Effector memory CD8-positive, alpha-beta T cell (primary cell): ENCODE measurements around the gene GAPDH.
"Not testable (repeated sequence)": the region's sequence is repeated elsewhere in the genome, so short reads cannot be mapped to it uniquely, and the experiment has no call there.

ENCODE experiments used
- ATAC-seq: fragments of 150-1000 bp; cut with Tn5 transposase; replicated peaks from 2 replicates; pipeline ENCODE4 v1.10.0; 2021; ENCODE audit warnings: mild to moderate bottlenecking, moderate library complexity
- DNase-seq, 3 experiments: peaks; one replicate each; pipeline ENCODE4 v3.0.0; 2021
- H3K27ac Mint-ChIP-seq, 2 donors: one replicate each; pipeline ENCODE4 v1.8.0; 2022; ENCODE audit warnings: mild to moderate bottlenecking in 2 of 2, mixed read lengths in 2 of 2, moderate library complexity in 2 of 2
- H3K27me3 Mint-ChIP-seq, 2 donors: one replicate each; pipeline ENCODE4 v1.8.0; 2022; ENCODE audit warnings: mixed read lengths in 2 of 2
- H3K36me3 Mint-ChIP-seq: one replicate; pipeline ENCODE4 v1.8.0; 2022; ENCODE audit warnings: mild to moderate bottlenecking, moderate library complexity, mixed read lengths; ENCODE audit not compliant: insufficient read depth
- H3K4me1 Mint-ChIP-seq, 2 donors: one replicate each; pipeline ENCODE4 v1.8.0; 2022; ENCODE audit warnings: low read depth in 2 of 2, mixed read lengths in 2 of 2
- H3K4me3 Mint-ChIP-seq, 2 donors: one replicate each; pipeline ENCODE4 v1.8.0; 2022; ENCODE audit warnings: mild to moderate bottlenecking in 2 of 2, mixed read lengths in 2 of 2, moderate library complexity in 2 of 2
- H3K9me3 Mint-ChIP-seq, 2 donors: one replicate each; pipeline ENCODE4 v1.8.0; 2022; ENCODE audit warnings: mixed read lengths in 2 of 2

GAPDH gene

GRCh38 chr12:6533653-6533922 lies 729 bp upstream of the GAPDH start:
- ATAC-seq, result no peak
- no peak for DNase-seq
- Mint-ChIP-seq H3K27me3 (no peaks in the 10 kb centered on the region), H3K36me3 (peaks cover 85% of the 10 kb centered on the region), H3K4me1 (peaks cover 47 to 48% of the 10 kb centered on the region in 2 donors), H3K4me3 (peak overlapping the region; percentile 98 to 99), H3K9me3 (no peaks in the 10 kb centered on the region), H3K27ac (peak overlapping the region; percentile 100)

- Mint-ChIP-seq H3K4me3 (peak overlapping the region; percentile 98 to 99), H3K9me3 (no peaks in the 10 kb centered on the region), H3K4me1 (peaks cover 48 to 50% of the 10 kb centered on the region in 2 donors), H3K36me3 (peaks cover 85% of the 10 kb centered on the region), H3K27ac (peak overlapping the region; percentile 100), H3K27me3 (no peaks in the 10 kb centered on the region)
- ATAC-seq (peak; percentile 59), DNase-seq (no peak)
Observed at GRCh38 chr12:6534695-6534944, 303 bp downstream of the GAPDH start.

DNA sequence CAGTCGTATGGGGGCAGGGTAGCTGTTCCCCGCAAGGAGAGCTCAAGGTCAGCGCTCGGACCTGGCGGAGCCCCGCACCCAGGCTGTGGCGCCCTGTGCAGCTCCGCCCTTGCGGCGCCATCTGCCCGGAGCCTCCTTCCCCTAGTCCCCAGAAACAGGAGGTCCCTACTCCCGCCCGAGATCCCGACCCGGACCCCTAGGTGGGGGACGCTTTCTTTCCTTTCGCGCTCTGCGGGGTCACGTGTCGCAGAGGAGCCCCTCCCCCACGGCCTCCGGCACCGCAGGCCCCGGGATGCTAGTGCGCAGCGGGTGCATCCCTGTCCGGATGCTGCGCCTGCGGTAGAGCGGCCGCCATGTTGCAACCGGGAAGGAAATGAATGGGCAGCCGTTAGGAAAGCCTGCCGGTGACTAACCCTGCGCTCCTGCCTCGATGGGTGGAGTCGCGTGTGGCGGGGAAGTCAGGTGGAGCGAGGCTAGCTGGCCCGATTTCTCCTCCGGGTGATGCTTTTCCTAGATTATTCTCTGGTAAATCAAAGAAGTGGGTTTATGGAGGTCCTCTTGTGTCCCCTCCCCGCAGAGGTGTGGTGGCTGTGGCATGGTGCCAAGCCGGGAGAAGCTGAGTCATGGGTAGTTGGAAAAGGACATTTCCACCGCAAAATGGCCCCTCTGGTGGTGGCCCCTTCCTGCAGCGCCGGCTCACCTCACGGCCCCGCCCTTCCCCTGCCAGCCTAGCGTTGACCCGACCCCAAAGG lies 804 bp downstream of the GAPDH start:
- DNase-seq (peak; percentile 53 to 61 (median 56)), ATAC-seq (peak; percentile 15)
- Mint-ChIP-seq H3K4me1 (peaks cover 52 to 53% of the 10 kb centered on the region in 2 donors), H3K27ac (peak overlapping the region; percentile 100), H3K36me3 (peaks cover 84% of the 10 kb centered on the region), H3K27me3 (no peaks in the 10 kb centered on the region), H3K9me3 (no peaks in the 10 kb centered on the region), H3K4me3 (peak overlapping the region; percentile 98 to 99)

DNA sequence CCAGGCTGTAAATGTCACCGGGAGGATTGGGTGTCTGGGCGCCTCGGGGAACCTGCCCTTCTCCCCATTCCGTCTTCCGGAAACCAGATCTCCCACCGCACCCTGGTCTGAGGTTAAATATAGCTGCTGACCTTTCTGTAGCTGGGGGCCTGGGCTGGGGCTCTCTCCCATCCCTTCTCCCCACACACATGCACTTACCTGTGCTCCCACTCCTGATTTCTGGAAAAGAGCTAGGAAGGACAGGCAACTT lies 1.3 kb downstream of the GAPDH start:
- ATAC-seq, result no peak
- peaks cover 57 to 58% of the 10 kb centered on the region in 2 donors for H3K4me1 Mint-ChIP-seq
- H3K9me3 Mint-ChIP-seq, result no peaks in the 10 kb centered on the region
- H3K27me3 Mint-ChIP-seq, result no peaks in the 10 kb centered on the region
- peak overlapping the region; percentile 98 to 99 for H3K4me3 Mint-ChIP-seq
- peak overlapping the region; percentile 100 for H3K27ac Mint-ChIP-seq
- DNase-seq, result no peak
- H3K36me3 Mint-ChIP-seq, result peaks cover 84% of the 10 kb centered on the region

DNA sequence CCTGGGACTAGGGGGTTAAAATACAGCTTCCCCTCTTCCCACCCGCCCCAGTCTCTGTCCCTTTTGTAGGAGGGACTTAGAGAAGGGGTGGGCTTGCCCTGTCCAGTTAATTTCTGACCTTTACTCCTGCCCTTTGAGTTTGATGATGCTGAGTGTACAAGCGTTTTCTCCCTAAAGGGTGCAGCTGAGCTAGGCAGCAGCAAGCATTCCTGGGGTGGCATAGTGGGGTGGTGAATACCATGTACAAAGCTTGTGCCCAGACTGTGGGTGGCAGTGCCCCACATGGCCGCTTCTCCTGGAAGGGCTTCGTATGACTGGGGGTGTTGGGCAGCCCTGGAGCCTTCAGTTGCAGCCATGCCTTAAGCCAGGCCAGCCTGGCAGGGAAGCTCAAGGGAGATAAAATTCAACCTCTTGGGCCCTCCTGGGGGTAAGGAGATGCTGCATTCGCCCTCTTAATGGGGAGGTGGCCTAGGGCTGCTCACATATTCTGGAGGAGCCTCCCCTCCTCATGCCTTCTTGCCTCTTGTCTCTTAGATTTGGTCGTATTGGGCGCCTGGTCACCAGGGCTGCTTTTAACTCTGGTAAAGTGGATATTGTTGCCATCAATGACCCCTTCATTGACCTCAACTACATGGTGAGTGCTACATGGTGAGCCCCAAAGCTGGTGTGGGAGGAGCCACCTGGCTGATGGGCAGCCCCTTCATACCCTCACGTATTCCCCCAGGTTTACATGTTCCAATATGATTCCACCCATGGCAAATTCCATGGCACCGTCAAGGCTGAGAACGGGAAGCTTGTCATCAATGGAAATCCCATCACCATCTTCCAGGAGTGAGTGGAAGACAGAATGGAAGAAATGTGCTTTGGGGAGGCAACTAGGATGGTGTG lies 1.9 kb downstream of the GAPDH start:
- no peak for ATAC-seq
- H3K27me3 Mint-ChIP-seq, result no peaks in the 10 kb centered on the region
- H3K4me1 Mint-ChIP-seq, result peaks cover 58 to 60% of the 10 kb centered on the region in 2 donors
- H3K36me3 Mint-ChIP-seq, result peaks cover 82% of the 10 kb centered on the region
- peak overlapping the region; percentile 98 to 99 for H3K4me3 Mint-ChIP-seq
- H3K9me3 Mint-ChIP-seq, result no peaks in the 10 kb centered on the region
- DNase-seq, result peak in 1 of 3 experiments; percentile 16
- H3K27ac Mint-ChIP-seq, result peak overlapping the region; percentile 100

- DNase-seq (no peak), ATAC-seq (no peak)
- no peaks in the 10 kb centered on the region for H3K27me3 Mint-ChIP-seq
- H3K27ac Mint-ChIP-seq, result peak overlapping the region; percentile 100
- H3K36me3 Mint-ChIP-seq, result peaks cover 75% of the 10 kb centered on the region
- peaks cover 56 to 57% of the 10 kb centered on the region in 2 donors for H3K4me1 Mint-ChIP-seq
- H3K9me3 Mint-ChIP-seq, result no peaks in the 10 kb centered on the region
- peak overlapping the region; percentile 98 to 99 for H3K4me3 Mint-ChIP-seq
Observed at GRCh38 chr12:6536894-6537579, 2.7 kb downstream of the GAPDH start.

DNA sequence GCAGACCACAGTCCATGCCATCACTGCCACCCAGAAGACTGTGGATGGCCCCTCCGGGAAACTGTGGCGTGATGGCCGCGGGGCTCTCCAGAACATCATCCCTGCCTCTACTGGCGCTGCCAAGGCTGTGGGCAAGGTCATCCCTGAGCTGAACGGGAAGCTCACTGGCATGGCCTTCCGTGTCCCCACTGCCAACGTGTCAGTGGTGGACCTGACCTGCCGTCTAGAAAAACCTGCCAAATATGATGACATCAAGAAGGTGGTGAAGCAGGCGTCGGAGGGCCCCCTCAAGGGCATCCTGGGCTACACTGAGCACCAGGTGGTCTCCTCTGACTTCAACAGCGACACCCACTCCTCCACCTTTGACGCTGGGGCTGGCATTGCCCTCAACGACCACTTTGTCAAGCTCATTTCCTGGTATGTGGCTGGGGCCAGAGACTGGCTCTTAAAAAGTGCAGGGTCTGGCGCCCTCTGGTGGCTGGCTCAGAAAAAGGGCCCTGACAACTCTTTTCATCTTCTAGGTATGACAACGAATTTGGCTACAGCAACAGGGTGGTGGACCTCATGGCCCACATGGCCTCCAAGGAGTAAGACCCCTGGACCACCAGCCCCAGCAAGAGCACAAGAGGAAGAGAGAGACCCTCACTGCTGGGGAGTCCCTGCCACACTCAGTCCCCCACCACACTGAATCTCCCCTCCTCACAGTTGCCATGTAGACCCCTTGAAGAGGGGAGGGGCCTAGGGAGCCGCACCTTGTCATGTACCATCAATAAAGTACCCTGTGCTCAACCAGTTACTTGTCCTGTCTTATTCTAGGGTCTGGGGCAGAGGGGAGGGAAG lies 3.5 kb downstream of the GAPDH start:
- Mint-ChIP-seq H3K36me3 (peaks cover 67% of the 10 kb centered on the region), H3K4me3 (peak overlapping the region; percentile 54 to 64), H3K27ac (peak overlapping the region; percentile 92 to 100), H3K4me1 (peaks cover 48 to 50% of the 10 kb centered on the region in 2 donors)
- DNase-seq (peak; percentile 79 to 88 (median 81)), ATAC-seq (peak; percentile 10)
- not testable (repeated sequence) for H3K9me3 Mint-ChIP-seq, H3K27me3 Mint-ChIP-seq

GRCh38 chr12:6538420-6539313 lies 4.3 kb downstream of the GAPDH start:
- ATAC-seq (no peak), DNase-seq (no peak)
- Mint-ChIP-seq H3K27ac (peak overlapping the region; percentile 92 to 100), H3K36me3 (peaks cover 60% of the 10 kb centered on the region), H3K9me3 (no peaks in the 10 kb centered on the region), H3K4me3 (peak overlapping the region in 1 of 2 donors; percentile 54), H3K27me3 (no peaks in the 10 kb centered on the region), H3K4me1 (peaks cover 40 to 43% of the 10 kb centered on the region in 2 donors)

DNA sequence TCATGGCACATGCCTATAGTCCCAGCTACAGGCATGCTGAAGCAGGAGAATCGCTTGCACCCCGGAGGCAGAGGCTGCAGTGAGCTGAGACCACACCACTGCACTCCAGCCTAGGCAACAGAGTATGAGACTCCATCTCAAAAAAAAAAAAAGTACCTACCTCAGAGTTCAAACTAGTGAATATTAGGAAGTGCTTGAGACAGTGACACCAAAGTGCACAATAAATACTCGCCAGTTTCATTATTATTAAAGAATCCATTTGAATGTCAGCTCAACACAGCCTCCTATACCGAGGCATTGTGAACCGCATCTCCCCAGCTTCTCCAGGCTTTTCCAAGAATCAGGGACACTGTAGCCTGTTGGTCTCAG lies 5.0 kb downstream of the GAPDH start:
- H3K9me3 Mint-ChIP-seq, result no peaks in the 10 kb centered on the region
- DNase-seq (no peak), ATAC-seq (no peak)
- H3K27ac Mint-ChIP-seq, result peak overlapping the region; percentile 79 to 92
- peak overlapping the region in 1 of 2 donors; percentile 57 for H3K4me3 Mint-ChIP-seq
- no peaks in the 10 kb centered on the region for H3K27me3 Mint-ChIP-seq
- peaks cover 36 to 38% of the 10 kb centered on the region in 2 donors for H3K4me1 Mint-ChIP-seq
- peaks cover 56% of the 10 kb centered on the region for H3K36me3 Mint-ChIP-seq

DNA sequence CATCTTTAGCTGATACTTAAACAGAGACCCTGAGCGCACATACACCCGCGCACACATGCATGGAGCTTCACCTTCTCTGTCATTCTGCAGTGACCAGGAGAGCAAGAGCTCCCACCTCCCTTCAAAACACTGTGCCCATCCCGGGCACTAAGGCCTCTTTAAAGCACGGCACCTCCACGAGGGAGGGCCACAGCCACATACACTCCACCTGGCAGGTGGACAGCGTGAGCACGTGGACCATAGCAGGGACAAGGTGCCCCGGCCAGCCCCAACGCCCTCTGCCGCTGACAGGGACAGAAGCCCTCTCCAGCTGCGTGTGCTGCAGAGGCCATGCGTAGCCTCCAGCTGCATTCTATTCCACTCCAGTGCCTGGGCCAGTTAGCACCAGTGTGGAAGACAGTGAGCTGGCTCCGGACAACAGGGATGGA lies 5.4 kb downstream of the GAPDH start:
- peak overlapping the region; percentile 79 to 92 for H3K27ac Mint-ChIP-seq
- ATAC-seq, result no peak

GRCh38 chr12:6540181-6540877 lies 6.0 kb downstream of the GAPDH start:
- Mint-ChIP-seq H3K4me1 (peaks cover 34 to 35% of the 10 kb centered on the region in 2 donors), H3K36me3 (peaks cover 50% of the 10 kb centered on the region), H3K9me3 (no peaks in the 10 kb centered on the region), H3K27ac (peak overlapping the region; percentile 62 to 79), H3K4me3 (peak overlapping the region; percentile 57 to 68), H3K27me3 (no peaks in the 10 kb centered on the region)
- DNase-seq, result peak in 1 of 3 experiments; percentile 23
- ATAC-seq, result no peak

More for the DNA sequence above, 5.4 kb downstream of the GAPDH start:
- no peak for DNase-seq
- H3K9me3 Mint-ChIP-seq, result no peaks in the 10 kb centered on the region
- no peaks in the 10 kb centered on the region for H3K27me3 Mint-ChIP-seq
- H3K4me1 Mint-ChIP-seq, result peaks cover 36 to 37% of the 10 kb centered on the region in 2 donors
- H3K4me3 Mint-ChIP-seq, result peak overlapping the region; percentile 57 to 68
- H3K36me3 Mint-ChIP-seq, result peaks cover 55% of the 10 kb centered on the region
